ENCODE data around the gene SRL. TPM values are rescaled to one million over a fixed set of nuclear protein-coding genes. Genes with fewer than 3 reads are reported as not detected.
A peak's percentile ranks its signal among the peaks of the same experiment; 100 is the strongest.

The SRL gene
- 1 to 10 TPM in 1 of 4 donors, under 1 TPM in 3; 0.67 to 1.1 (median 0.84) TPM for total RNA-seq

DNA sequence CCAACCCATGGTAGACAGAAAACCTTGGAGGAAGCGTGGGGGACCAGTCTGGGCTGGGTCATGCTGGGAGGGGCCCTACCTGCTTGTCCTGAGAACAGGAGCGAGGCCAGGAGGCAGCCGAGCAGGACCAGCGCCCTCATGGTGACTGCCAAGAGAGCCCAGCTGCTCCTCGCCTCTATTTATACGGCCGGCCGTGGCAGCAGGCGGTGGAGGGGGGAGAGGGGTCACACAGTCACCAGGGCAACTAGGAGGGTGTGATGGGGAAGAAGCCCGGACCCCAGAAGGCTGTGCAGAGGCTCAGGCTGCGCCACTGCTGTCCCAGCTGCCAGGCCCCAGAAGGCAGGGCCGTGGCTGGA is at the start of gene SRL:
Gene SRL, minus strand, starts transcription at position 153 of the 356 bp plus-strand sequence. Its CDS starts 13 bp downstream, at position 140.
- Histone ChIP-seq H3K9me3 (no peaks in the 10 kb centered on the region), H3K27me3 (no peaks in the 10 kb centered on the region), H3K4me1 (peaks cover under 1 to 22% of the 10 kb centered on the region in 2 donors), H3K27ac (no peak within 1 kb of the TSS), H3K36me3 (no peaks in the 10 kb centered on the region), H3K4me3 (replicated peaks in 1 of 3) (no peak within 1 kb of the TSS)
- intact Hi-C loops (cut with DNase I) = no loop called here
- no peak for TF ChIP-seq POLR2A (IDR thresholded peaks at IDR 0.05)
- TF ChIP-seq, protein P1, sequence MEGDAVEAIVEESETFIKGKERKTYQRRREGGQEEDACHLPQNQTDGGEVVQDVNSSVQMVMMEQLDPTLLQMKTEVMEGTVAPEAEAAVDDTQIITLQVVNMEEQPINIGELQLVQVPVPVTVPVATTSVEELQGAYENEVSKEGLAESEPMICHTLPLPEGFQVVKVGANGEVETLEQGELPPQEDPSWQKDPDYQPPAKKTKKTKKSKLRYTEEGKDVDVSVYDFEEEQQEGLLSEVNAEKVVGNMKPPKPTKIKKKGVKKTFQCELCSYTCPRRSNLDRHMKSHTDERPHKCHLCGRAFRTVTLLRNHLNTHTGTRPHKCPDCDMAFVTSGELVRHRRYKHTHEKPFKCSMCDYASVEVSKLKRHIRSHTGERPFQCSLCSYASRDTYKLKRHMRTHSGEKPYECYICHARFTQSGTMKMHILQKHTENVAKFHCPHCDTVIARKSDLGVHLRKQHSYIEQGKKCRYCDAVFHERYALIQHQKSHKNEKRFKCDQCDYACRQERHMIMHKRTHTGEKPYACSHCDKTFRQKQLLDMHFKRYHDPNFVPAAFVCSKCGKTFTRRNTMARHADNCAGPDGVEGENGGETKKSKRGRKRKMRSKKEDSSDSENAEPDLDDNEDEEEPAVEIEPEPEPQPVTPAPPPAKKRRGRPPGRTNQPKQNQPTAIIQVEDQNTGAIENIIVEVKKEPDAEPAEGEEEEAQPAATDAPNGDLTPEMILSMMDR (IDR thresholded peaks at IDR 0.05) = no peak
- 35 to 66% methylated on average over 6 to 12 of the region's 12 CpGs for WGBS, 2 donors
- peak; percentile 75 to 83 for DNase-seq

GRCh38 chr16:4290236-4290830 is 48.5 kb upstream of the SRL start:
- no peaks in the 10 kb centered on the region for H3K27me3 ChIP-seq
- TF ChIP-seq, protein P1 (IDR thresholded peaks at IDR 0.05) = peak in 1 of 6 experiments; percentile 10
- TF ChIP-seq POLR2A (IDR thresholded peaks at IDR 0.05) = no peak
- peaks cover 17 to 31% of the 10 kb centered on the region in 2 donors for H3K4me1 ChIP-seq
- H3K4me3 ChIP-seq (replicated peaks in 1 of 3) = no peak overlapping the region
- DNase-seq = peak in 1 of 2 donors; percentile 20
- WGBS, 2 donors = 75 to 86% methylated on average over 8 of the region's 8 CpGs
- intact Hi-C loops (cut with DNase I) = loop anchor here (5.0 kb wide), 1 partner anchor 112 kb away; no protein-coding TSS in a partner anchor
- H3K36me3 ChIP-seq = no peaks in the 10 kb centered on the region
- peak overlapping the region in 1 of 3 donors; percentile 36 for H3K27ac ChIP-seq
- no peaks in the 10 kb centered on the region for H3K9me3 ChIP-seq

DNA sequence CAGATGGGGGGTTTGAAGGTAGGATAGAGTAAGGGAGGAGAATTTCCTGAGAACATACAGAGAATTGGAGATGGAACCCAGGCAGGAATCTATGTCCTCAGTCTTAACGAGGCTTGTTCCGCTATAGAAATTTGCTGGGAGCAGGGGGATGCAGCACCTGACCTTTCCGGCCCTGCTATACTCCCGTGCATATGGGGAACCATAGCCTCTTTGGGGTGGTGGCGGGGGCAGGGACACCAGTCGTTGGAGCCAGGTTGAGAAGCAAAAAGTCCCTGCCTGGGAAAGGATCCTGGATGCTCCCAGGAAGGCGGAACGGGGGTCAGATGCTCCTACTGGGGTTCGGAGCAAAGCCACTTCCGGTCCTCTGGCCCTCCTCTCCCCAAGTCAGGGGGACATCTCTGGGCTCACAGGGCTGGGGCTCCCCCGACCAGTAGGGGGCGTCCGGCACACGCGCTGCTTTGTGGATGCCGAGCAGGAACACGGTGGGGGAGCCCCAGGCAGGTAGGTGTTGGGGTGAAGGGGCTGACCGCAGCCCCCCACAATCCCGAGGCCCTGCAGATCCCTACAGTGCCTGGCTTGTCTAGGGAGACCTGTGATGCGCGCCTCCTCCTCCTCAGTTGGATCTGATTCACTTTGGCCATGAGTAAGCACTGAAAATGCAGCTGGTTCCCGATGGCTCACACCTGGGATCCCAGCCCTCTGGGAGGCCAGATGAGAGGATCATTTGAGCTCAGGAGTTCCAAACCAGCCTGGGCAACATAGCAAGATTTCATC is 46.5 kb upstream of the SRL start:
- Histone ChIP-seq H3K27ac (no peak overlapping the region), H3K4me1 (peaks cover 5 to 19% of the 10 kb centered on the region in 2 donors), H3K27me3 (no peaks in the 10 kb centered on the region), H3K4me3 (replicated peaks in 1 of 3) (no peak overlapping the region), H3K9me3 (no peaks in the 10 kb centered on the region), H3K36me3 (no peaks in the 10 kb centered on the region)
- TF ChIP-seq, protein P1 (IDR thresholded peaks at IDR 0.05) = peak; percentile 90 to 96 (median 92)
- no peak for TF ChIP-seq POLR2A (IDR thresholded peaks at IDR 0.05)
- intact Hi-C loops (cut with DNase I) = loop anchor here (2.0 kb wide), 1 partner anchor 40 kb away; no protein-coding TSS in a partner anchor
- 18 to 25% methylated on average over 8 to 12 of the region's 22 CpGs for WGBS, 2 donors
- peak; percentile 75 to 76 for DNase-seq

- 68 to 72% methylated on average over 9 of the region's 10 CpGs for WGBS, 2 donors
- TF ChIP-seq POLR2A (IDR thresholded peaks at IDR 0.05) = no peak
- TF ChIP-seq, protein P1 (IDR thresholded peaks at IDR 0.05) = no peak
- Histone ChIP-seq H3K9me3 (no peaks in the 10 kb centered on the region), H3K27ac (no peak overlapping the region), H3K4me1 (peaks cover 5 to 10% of the 10 kb centered on the region in 2 donors), H3K36me3 (no peaks in the 10 kb centered on the region), H3K4me3 (replicated peaks in 1 of 3) (no peak overlapping the region), H3K27me3 (no peaks in the 10 kb centered on the region)
- DNase-seq = no peak
- intact Hi-C loops (cut with DNase I) = no loop called here
Measured at GRCh38 chr16:4285167-4285566, 43.3 kb upstream of the SRL start.

GRCh38 chr16:4283939-4284338 is 42.1 kb upstream of the SRL start:
- intact Hi-C loops (cut with DNase I) = no loop called here
- DNase-seq = no peak
- Histone ChIP-seq H3K4me1 (peaks cover 5 to 7% of the 10 kb centered on the region in 2 donors), H3K27ac (no peak overlapping the region), H3K36me3 (no peaks in the 10 kb centered on the region), H3K9me3 (no peaks in the 10 kb centered on the region), H3K4me3 (replicated peaks in 1 of 3) (no peak overlapping the region), H3K27me3 (no peaks in the 10 kb centered on the region)
- WGBS, 2 donors = 77 to 90% methylated on average over 2 of the region's 2 CpGs
- TF ChIP-seq, protein P1 (IDR thresholded peaks at IDR 0.05) = no peak
- TF ChIP-seq POLR2A (IDR thresholded peaks at IDR 0.05) = no peak
